C4-2B (cell line): ENCODE measurements around the gene KBTBD8.

ENCODE experiments used
- ZFX ChIP-seq: fragments of 450-650 bp; IDR thresholded peaks from 2 replicates; pipeline ENCODE4 v1.6.1; 2017
- TF ChIP-seq, protein P1 (sequence below): fragments of 450-650 bp; conservative IDR thresholded peaks from 2 replicates; pipeline ENCODE4 v1.5.1; 2017; ENCODE audit warnings: mild to moderate bottlenecking

DNA sequence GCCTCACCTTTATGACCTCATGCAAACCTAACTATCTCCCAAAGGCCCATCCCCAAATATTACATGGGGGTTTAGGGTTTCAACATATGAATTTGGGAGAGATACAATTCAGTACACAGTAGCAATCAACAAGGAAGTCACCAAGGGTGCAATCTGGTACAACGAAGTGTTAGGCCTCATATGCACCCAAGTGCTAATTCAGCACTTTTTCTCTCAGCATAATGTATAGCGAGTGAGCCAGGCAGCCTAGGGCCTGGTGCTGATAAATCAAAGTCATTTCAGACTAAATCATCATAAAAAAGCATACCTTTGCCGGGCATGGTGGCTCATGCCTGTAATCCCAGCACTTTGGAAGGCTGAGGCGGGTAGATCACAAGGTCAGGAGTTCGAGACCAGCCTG is 11.7 kb upstream of the KBTBD8 start:
- TF ChIP-seq, protein P1, sequence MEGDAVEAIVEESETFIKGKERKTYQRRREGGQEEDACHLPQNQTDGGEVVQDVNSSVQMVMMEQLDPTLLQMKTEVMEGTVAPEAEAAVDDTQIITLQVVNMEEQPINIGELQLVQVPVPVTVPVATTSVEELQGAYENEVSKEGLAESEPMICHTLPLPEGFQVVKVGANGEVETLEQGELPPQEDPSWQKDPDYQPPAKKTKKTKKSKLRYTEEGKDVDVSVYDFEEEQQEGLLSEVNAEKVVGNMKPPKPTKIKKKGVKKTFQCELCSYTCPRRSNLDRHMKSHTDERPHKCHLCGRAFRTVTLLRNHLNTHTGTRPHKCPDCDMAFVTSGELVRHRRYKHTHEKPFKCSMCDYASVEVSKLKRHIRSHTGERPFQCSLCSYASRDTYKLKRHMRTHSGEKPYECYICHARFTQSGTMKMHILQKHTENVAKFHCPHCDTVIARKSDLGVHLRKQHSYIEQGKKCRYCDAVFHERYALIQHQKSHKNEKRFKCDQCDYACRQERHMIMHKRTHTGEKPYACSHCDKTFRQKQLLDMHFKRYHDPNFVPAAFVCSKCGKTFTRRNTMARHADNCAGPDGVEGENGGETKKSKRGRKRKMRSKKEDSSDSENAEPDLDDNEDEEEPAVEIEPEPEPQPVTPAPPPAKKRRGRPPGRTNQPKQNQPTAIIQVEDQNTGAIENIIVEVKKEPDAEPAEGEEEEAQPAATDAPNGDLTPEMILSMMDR = no peak
- TF ChIP-seq ZFX = no peak
